ENCODE measurements around the gene RPS8. TPM values are rescaled to one million over a fixed set of nuclear protein-coding genes. Genes with fewer than 3 reads are reported as not detected.
"Not testable (repeated sequence)": the region's sequence is repeated elsewhere in the genome, so short reads cannot be mapped to it uniquely, and the experiment has no call there.

Gene RPS8
- total RNA-seq, 4 donors from 2014 or later, result 505 to 1,630 (median 1,282) TPM

GRCh38 chr1:44812822-44813543 lies 37.6 kb downstream of the RPS8 start:
- 74% methylated on average over 46 of the region's 48 CpGs; no CpG with 5 or more reads in 1 of the 2 donors for whole genome bisulfite sequencing, 2 donors (ENCODE audit: low coverage in 1 of 2)
- Histone ChIP-seq H3K27me3 (no peaks in the 10 kb centered on the region), H3K9me3 (no peaks in the 10 kb centered on the region), H3K4me3 (peak overlapping the region; percentile 28 to 55 (median 38)), H3K36me3 (no peaks in the 10 kb centered on the region), H3K27ac (peak overlapping the region; percentile 85 to 90 (median 86)), H3K4me1 (peaks cover 22 to 53% (median 33%) of the 10 kb centered on the region in 4 donors)
- in situ Hi-C loops (cut with MboI; ENCODE audit: low pct_ligation_motif_present in 1 of 4, low pct_unique_long_range_greater_than_20kb in 1 of 4, low sequenced_read_pairs in 3 of 4), result no loop called here
- peak; percentile 11 for DNase-seq
- TF ChIP-seq EP300 (IDR thresholded peaks at IDR 0.05; ENCODE audit: low read depth), result no peak
- no peak for TF ChIP-seq POLR2A (IDR thresholded peaks at IDR 0.05)
- no peak for TF ChIP-seq POLR2AphosphoS5 (IDR thresholded peaks at IDR 0.05)
- TF ChIP-seq, protein P1, sequence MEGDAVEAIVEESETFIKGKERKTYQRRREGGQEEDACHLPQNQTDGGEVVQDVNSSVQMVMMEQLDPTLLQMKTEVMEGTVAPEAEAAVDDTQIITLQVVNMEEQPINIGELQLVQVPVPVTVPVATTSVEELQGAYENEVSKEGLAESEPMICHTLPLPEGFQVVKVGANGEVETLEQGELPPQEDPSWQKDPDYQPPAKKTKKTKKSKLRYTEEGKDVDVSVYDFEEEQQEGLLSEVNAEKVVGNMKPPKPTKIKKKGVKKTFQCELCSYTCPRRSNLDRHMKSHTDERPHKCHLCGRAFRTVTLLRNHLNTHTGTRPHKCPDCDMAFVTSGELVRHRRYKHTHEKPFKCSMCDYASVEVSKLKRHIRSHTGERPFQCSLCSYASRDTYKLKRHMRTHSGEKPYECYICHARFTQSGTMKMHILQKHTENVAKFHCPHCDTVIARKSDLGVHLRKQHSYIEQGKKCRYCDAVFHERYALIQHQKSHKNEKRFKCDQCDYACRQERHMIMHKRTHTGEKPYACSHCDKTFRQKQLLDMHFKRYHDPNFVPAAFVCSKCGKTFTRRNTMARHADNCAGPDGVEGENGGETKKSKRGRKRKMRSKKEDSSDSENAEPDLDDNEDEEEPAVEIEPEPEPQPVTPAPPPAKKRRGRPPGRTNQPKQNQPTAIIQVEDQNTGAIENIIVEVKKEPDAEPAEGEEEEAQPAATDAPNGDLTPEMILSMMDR (IDR thresholded peaks at IDR 0.05), result no peak
- intact Hi-C loops (cut with DNase I; ENCODE audit: low total_unique reads), result no loop called here

DNA sequence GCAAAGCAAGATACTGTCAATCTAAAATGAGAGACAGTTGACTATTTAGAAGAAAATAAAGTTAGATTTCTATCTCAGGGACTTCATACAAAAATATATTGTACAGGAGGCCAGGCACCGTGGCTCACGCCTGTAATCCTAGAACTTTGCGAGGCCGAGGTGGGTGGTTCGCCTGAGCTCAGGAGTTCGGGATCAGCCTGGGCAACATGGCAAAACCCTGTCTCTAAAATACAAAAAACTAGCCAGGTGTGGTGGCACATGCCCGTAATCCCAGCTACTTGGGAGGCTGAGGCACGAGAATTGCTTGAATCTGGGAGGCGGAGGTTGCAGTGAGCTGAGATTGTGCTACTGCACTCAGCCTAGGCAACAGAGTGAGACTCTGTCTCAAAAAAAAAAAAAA lies 40.6 kb downstream of the RPS8 start:
- H3K36me3 ChIP-seq; in situ Hi-C loops (cut with MboI; ENCODE audit: low pct_ligation_motif_present in 1 of 4, low pct_unique_long_range_greater_than_20kb in 1 of 4, low sequenced_read_pairs in 3 of 4); intact Hi-C loops (cut with DNase I; ENCODE audit: low total_unique reads); H3K9me3 ChIP-seq; DNase-seq; H3K4me3 ChIP-seq; H3K27ac ChIP-seq; H3K27me3 ChIP-seq: not testable (repeated sequence)
- WGBS, 2 donors (ENCODE audit: low coverage in 1 of 2), result 93 to 100% methylated on average over 1 to 9 of the region's 9 CpGs
- peaks cover 0 to 41% (median 18%) of the 10 kb centered on the region in 4 donors for H3K4me1 ChIP-seq

- no peak overlapping the region for H3K4me3 ChIP-seq
- H3K36me3 ChIP-seq, result no peaks in the 10 kb centered on the region
- intact Hi-C loops (cut with DNase I; ENCODE audit: low total_unique reads), result no loop called here
- in situ Hi-C loops (cut with MboI; ENCODE audit: low pct_ligation_motif_present in 1 of 4, low pct_unique_long_range_greater_than_20kb in 1 of 4, low sequenced_read_pairs in 3 of 4), result no loop called here
- TF ChIP-seq EP300 (IDR thresholded peaks at IDR 0.05; ENCODE audit: low read depth) (no peak), POLR2AphosphoS5 (IDR thresholded peaks at IDR 0.05) (no peak)
- DNase-seq, result no peak
- H3K9me3 ChIP-seq, result no peaks in the 10 kb centered on the region
- 79 to 87% methylated on average over 2 of the region's 2 CpGs for WGBS, 2 donors (ENCODE audit: low coverage in 1 of 2)
- no peak overlapping the region for H3K27ac ChIP-seq
- H3K27me3 ChIP-seq, result no peaks in the 10 kb centered on the region
- peaks cover 3 to 40% (median 15%) of the 10 kb centered on the region in 4 donors for H3K4me1 ChIP-seq
These were observed 42.0 kb downstream of the RPS8 start for GRCh38 chr1:44817307-44817706.

GRCh38 chr1:44817771-44818495 lies 42.6 kb downstream of the RPS8 start:
- in situ Hi-C loops (cut with MboI; ENCODE audit: low pct_ligation_motif_present in 1 of 4, low pct_unique_long_range_greater_than_20kb in 1 of 4, low sequenced_read_pairs in 3 of 4), result no loop called here
- peaks cover 3 to 38% (median 15%) of the 10 kb centered on the region in 4 donors for H3K4me1 ChIP-seq

More at GRCh38 chr1:44817771-44818495, 42.6 kb downstream of the RPS8 start:
- WGBS, 2 donors (ENCODE audit: low coverage in 1 of 2), result 96 to 100% methylated on average over 1 to 11 of the region's 11 CpGs
- Histone ChIP-seq H3K27ac (no peak overlapping the region), H3K9me3 (no peaks in the 10 kb centered on the region), H3K27me3 (no peaks in the 10 kb centered on the region), H3K4me3 (no peak overlapping the region), H3K36me3 (no peaks in the 10 kb centered on the region)
- DNase-seq, result no peak
- TF ChIP-seq, protein P1 (IDR thresholded peaks at IDR 0.05), result no peak
- TF ChIP-seq POLR2A (IDR thresholded peaks at IDR 0.05) (no peak), POLR2AphosphoS5 (IDR thresholded peaks at IDR 0.05) (no peak), EP300 (IDR thresholded peaks at IDR 0.05; ENCODE audit: low read depth) (no peak)
- intact Hi-C loops (cut with DNase I; ENCODE audit: low total_unique reads), result no loop called here
